KG1 (cell line): Measurements from ENCODE around the gene ADGRD2.

Experiments
- DNase-seq: peaks from one replicate; lab custom pipeline; 2025; lab: John Stamatoyannopoulos, UW

The ADGRD2 gene

DNA sequence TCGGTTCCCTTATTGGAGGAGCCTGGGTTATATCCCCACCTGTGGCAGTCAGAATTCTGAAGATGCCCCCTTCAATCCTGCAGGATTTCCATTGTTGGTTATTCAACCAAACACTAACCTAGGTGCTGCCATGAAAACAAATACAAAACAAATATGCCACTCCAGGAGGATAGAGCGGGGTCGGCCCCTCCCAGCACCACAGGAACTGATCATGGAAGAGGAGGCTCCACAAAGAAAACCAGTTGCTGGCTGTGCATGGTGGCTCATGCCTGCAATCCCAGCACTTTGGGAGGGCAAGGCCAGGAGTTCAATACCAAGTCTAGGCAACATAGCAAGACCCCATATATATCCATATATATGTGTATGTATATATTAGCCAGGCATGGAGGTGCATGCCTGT lies 13.2 kb upstream of the ADGRD2 start:
- DNase-seq: no peak

DNA sequence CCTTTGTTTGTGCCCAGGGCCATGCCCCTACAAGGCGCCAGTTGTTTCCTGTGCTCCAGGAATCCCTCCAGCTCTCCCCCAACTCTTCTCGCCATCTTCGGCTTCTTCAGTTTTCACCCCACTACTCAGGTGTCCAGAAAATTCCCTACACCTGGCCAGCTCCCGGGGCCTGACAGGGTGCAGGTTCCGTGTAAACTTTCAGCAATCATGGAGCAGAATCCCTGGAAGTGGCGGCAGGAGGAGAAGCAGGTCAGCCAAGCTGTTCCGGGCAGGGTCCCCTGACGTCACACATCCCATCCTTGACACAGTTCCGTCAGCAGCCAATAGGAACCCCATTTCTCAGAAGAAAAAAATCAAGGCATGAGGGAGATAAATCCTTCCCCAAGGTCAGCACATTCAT lies 12.2 kb upstream of the ADGRD2 start:
- no peak for DNase-seq

DNA sequence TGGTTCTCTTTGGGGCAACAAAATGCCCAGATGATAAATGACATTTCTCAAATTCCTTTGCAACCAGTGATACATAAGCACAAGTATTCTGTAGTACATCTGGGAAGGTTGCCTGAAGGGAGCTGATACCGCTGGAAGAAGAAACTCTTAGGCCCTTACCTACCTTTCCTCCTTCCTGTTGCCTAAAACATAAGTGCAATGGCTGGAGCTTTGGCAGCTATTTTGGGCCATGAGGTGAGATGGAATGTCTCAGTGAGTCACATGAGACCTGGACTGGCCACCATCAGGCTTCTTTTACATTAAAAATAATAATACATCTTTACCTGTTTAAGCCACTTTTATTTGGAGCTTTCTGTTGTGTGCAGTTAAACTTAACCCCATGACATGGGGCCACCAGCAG lies 11.2 kb upstream of the ADGRD2 start:
- no peak for DNase-seq

DNA sequence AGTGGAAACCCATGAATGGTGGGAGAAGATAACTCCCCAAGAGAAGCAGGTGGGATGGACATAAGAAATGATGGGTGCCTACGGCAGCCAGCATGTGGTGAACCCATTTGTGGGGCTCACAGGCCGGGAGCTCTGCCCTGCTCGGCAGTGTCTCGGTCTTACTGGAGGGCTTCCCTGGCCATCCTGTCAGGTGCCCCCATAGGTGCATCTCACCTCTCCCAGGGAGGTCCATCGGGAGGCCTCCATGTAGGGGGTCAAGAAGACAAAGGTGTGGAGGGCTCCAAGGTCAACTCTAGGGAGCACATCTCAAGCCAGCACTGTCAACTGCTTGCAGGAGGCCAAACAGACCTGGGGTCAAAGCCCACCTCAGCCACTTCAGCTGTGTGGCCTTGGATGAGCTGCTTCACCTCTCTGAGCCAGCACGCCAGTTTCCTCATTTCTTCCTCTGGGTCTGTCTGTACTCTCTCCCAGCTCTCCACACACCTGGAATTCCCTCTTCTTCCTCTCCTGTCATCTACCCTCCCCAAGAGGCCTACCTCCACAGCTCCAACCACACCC lies 10.5 kb upstream of the ADGRD2 start:
- no peak for DNase-seq

DNA sequence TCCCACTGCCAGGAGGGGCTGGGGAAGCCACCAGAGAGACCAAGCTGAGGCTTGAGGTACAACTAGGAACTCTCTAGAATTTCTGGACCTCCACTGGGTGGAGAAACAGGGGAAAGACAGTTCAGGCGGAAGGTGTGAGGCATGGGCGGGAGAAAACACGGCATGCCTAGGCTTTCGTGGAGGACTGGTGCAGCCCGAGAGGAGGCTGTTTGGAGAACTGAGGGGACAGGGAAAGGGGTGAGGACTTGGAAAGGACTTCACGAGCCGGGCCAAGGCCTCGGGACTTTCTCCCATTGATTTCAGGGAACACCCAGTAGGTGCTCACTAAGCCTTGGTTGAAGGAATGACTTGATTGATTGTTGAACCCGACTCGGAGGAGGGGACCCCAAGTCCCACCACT lies 9.5 kb upstream of the ADGRD2 start:
- DNase-seq: no peak

DNA sequence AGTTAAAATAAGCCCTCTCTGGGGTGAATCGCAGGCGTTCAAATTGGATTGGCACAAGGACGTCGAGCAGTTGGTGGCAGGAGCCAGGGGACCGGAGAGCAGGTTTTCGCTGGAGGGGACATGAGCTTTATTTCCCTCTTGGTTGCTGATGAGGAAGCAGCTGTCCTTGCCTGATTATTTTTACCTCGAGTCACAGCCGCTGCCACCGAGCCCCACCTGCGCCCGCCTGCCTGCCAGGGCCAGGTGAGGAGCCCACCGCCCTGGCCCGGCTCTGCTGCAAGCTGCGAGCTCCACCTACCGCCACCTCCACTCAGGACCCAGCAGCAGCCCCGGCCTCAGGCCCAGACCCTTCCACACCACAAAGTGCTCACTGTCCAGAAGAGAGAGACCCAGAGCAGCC lies 9.0 kb upstream of the ADGRD2 start:
- DNase-seq: no peak

DNA sequence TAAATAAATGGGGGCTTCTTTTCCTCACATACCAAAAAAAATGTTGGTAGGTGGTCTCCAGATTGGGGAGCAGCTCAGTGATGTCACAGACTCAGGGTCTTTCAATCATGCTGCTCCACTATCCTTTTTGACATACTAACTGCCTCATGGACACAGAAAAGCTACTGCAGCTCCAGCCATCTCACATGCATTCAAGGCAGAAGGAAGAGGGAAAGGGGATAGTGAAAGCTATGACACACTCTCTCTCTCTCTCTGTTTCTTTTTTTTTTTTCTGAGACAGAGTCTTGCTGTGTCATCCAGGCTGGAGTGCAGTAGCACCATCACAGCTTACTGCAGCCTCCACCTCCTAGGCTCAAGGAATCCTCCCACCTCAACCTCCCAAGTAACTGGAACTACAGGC lies 7.9 kb upstream of the ADGRD2 start:
- no peak for DNase-seq

DNA sequence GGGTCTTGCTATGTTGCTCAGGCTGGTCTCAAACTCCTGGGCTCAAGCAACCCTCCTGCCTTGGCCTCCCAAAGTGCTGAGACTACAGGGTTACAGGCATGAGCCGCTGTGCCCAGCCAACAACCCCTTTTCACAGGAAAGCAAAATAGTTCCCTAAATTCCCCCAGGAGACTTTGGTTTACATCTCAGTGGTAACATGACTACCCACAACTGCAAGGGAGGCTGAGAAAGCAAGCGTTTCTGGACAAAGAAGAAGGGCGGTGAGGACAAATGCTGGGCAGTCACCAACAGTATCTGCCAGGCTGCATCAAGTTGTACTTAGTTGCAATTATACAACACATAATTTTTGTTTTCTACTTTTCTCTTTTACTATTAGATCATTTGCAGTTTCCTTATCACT lies 7.4 kb upstream of the ADGRD2 start:
- no peak for DNase-seq

DNA sequence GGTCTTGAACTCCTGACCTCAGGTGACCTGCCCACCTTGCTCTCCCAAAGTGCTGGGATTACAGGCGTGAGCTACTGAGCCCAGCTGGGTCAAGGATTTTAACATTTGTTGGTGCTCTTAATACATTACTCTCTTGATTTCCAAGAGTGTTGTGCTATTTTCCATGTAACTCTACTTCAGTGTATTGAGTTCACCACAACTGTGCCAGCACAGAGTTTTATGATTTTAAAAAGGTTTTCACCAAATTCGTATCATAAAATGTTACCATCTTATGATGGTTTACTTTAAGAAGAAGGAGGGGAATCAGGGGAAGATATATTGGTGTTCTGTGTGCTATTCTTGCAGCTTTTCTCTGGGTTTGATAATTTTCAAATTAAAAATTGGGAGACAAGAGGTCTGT lies 6.6 kb upstream of the ADGRD2 start:
- no peak for DNase-seq

DNA sequence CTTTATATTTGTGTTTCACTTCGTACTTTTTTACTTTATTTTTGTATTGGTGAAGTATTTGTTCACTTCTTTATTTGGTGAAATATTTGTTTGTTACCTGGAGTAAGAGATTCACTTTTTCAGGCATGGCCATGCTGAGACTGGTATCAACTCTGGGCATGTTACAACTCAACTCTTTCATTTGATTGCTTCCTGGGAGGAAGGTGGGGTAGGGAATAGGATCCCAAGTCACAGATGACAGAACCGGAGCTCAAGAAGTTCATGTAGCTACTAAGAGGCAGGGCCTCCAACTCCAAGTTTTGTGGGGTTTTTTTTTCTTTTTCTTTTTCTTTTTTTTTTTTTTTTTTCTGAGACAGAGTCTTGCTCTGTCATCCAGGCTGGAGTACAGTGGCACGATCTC lies 6.1 kb upstream of the ADGRD2 start:
- DNase-seq: no peak

DNA sequence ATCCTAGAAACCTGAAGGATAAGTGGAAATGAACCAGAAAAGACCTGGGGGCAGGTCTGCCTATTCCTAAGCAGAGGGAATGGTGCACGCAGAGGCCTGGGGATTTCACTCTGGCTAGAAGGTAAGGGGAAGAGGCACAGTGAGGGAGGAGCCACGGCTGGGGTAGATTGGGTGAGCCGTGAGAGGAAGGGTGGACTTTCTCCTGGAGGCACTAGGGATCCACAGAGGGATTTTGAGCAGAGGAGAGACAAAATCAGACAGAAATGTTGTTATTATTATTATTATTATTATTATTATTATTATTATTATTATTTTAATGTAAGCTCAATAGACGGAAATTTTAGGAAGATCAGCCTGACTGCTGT lies 3.0 kb upstream of the ADGRD2 start:
- DNase-seq: no peak

DNA sequence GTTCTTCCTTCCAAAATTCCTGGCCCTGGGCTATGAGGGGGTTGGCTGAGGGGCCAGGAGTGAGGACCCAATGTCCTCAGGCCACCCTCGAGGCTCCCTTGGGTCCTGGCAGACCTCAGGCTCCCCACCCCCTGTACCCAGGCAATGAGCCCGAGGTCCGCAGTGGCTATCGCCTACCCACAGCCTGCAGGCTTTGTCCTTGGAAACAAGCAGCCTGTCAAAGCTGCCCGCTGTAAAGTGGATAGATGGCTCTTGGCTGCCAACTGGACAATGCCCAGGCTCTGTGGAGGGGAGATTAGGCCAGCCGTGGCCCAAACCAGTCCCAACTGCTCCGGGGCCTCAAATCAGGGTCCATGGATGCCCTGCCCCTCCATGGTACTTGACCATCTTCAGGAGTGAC lies 2.2 kb upstream of the ADGRD2 start:
- DNase-seq: no peak

DNA sequence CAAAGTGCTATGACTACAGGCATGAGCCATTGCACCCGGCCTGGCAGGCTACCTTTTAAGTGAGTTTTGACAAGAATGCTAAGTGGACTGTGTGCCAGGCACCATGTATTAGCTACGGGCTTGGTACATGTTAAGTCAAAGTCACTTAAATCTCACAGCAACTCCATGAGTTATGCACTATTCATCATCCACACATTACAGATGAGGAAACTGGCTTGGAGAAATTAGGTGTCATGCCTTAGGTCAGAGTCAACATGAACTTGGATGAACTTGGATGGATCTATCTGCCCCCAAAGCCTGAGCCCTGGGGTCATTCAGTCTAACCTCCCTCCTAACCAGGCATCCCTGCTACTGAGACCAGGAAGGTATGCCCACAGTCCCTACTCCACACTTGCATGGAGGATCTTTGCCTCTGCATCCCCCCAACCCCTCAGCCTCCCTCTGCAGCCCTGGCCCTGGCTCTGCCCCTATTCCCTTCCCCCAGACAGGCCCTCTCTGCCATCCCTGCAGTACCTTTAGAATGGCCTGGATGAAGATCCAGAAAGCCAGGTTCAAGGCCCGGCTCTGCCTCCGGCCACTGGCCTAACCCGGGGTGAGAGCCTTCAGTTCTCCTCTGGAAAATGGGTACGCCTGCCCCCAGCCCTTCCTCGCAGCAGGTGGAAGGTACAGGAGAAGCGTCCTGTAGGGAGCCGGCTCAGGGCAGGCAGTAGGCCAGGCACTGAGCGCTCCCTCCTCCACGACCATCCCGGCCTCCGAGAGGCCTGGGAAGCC lies 685 bp upstream of the ADGRD2 start:
- no peak for DNase-seq

DNA sequence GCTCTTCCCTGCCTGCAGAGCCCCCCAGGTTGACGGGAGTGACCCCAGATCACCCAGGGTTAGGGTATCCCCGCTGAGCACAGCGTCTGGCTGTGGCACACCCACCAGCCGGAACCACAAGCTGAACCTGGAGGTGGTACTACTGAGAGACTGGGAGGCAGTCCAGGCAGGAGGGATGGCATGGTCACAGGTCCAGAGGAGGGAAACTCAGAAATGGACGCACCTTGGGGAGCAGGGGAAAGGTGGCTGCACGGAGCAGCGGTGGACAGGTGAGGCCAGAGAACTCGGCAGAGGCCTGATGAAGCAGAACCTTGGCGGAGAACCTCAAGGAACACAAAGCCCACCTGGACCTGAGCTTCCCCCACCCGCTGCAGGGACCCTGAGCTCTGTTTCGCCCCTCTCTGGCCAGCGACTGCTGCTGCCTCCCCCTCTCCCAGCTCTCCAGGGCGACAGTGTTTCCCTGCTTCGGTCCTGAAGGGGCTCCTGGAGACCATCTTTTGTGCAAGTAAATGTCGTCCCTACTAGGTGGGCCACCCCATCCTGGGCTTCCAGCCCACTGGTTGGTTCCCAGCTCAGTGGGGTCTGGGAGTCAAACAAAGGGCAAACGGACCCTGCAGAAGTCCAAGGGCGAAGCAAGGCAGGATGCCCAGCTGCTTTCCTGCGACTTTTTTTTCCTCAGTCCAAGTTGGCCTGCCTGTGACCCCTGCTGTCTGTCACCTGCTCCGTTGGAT lies 845 bp downstream of the ADGRD2 start:
- no peak for DNase-seq

DNA sequence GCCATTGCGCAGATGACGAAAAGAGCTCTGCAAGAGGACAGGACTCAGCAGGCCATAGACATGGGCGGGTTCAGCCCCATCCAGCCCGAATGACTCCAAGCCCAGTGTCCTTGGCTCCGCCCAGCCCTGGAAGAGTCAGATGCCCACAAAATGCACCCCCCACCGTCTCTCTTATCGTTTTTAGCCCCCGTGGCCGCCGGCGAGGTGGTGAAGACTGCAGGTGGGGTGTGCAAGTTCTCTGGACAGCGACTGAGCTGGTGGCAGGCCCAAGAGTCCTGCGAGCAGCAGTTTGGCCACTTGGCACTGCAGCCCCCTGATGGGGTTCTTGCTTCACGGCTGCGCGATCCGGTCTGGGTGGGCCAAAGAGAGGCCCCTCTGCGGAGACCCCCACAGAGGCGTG lies 2.1 kb downstream of the ADGRD2 start:
- no peak for DNase-seq

DNA sequence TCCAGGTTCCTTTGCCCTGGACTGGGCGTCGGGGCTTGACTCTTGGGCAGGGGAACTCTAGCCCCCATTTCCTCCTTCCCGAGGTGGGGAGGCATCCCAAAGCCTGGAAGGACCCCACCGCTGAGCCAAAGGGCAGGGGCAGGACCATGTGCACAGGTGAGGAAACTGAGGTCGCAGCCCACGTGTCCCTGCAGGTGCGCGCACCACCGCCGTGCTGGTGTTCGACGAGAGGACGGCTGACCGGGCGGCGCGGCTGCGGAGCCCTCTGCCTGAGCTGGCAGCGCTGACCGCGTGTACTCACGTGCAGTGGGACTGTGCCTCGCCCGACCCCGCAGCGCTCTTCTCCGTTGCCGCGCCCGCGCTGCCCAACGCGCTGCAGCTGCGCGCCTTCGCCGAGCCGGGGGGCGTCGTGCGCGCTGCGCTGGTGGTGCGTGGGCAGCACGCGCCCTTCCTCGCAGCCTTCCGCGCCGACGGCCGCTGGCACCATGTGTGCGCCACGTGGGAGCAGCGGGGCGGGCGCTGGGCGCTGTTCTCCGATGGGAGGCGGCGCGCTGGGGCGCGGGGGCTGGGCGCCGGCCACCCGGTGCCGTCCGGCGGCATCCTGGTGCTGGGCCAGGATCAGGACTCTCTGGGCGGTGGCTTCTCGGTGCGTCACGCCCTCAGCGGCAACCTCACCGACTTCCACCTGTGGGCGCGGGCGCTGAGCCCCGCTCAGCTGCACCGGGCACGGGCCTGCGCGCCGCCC lies 2.8 kb downstream of the ADGRD2 start:
- no peak for DNase-seq

DNA sequence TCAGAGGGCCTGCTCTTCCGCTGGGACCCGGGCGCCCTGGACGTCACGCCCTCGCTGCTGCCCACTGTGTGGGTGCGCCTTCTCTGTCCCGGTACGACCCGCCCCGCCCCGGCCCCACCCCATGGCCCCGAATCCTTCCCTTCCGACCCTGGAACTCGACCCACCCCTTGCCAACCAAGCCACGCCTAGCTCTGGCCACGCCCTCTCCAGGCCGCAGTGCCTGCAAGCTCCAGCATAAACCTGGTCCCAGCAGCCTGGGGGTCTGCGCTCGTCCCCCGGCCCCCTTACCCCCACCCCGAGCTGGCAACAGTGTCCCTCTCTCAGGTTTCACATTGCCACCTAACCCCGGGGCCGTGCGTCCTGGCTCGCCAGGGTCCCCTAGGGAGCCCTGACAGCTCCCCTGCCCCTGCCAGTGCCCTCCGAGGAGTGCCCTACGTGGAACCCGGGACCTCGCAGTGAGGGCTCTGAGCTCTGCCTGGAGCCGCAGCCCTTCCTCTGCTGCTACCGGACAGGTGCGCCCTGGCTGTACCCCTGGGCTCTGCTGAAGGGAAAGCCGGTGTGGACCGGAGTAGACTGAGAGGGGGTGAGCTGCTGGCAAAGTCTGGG lies 3.4 kb downstream of the ADGRD2 start:
- no peak for DNase-seq

DNA sequence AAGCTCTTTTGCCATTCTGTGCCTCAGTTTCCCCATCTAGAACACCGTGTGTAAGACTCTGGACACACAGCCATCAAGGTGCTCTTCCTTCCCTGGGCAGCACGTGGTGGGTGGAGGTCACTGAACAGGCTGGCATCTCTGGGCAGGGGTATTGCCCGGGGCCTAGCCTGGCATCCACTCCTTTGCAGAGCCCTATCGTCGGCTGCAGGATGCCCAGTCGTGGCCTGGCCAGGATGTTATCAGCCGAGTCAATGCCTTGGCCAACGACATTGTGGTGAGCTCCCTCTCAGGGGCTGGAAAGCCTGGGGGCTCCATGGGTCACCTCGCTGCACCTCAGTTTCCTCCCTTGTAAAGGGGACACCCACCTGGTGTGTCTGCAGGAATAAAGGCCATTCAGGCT lies 4.0 kb downstream of the ADGRD2 start:
- DNase-seq: no peak

DNA sequence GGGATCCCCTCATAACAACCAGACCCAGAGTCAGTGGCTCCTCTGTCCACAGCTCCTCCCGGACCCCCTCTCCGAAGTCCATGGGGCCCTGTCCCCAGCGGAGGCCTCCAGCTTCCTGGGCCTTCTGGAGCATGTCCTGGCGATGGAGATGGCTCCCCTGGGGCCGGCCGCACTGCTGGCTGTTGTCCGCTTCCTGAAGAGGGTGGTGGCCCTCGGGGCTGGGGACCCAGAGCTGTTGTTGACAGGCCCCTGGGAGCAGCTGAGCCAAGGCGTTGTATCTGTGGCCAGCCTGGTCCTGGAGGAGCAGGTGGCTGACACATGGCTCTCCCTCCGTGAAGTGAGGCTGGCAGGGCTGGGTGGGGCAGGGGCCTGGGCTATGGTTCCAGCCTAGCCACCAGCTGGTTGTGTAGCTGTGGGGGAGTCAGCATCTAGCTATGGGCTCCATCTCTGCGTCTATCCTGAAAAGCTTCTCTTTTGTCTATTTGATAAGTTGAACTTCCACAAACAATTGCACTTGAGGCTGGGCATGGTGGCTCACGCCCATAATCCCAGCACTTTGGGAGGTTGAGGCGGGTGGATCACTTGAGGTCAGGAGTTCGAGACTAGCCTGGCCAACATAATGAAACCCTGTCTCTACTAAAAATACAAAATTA lies 4.7 kb downstream of the ADGRD2 start:
- DNase-seq: no peak

DNA sequence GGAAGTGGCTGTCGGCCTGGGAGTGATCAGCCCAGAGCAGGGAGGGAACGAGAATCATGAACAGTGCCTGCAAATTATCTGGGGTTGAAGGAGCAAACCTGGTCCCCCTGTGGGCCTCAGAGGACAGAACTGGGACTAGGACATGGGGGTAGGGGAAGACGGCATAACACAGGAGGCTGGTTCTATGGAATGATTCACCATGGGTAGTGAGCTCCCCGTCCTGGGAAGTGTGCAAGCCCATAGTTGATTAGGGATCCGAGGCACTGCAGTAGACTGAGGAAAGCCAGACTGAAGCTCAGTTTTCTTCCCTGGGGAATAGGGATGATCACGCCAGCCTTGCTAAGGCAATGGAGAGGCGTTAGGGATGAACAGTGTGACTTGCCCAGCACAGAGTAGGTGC lies 5.6 kb downstream of the ADGRD2 start:
- DNase-seq: no peak

DNA sequence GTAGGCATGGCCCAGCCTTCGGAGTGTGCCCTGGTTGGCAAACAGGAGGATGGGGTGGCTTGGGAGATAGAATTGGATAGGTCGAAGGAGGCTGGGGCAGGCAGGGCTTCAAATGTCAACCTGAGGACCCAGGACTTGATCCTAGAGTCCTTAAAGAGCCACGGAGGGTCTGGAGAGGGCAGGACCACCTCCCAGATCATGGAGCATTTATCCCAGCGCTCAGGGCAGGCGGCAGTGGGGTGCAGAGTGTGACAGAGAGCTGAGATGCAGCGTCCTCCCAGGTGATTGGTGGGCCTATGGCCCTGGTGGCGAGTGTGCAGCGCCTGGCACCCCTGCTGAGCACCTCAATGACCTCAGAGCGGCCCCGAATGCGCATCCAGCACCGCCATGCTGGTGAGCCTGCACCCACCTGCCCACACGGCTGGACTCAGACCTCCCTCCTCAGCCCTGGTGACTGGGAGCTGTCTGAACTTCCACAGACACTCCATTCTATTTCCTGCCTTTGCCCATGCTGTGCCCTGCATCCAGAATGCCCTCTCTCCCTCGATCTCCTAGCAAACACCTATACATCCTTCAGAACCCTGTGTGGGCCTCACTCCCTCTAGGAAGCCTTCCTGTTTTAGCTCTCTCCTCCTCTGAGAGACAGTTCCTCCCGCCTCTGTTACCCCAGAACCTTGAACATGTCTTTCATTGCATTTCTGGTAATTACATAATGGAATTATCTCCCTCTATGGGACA lies 6.3 kb downstream of the ADGRD2 start:
- no peak for DNase-seq
